KMS-11 (cell line): ENCODE data around the gene NACC1.
"Not testable (repeated sequence)": the region's sequence is repeated elsewhere in the genome, so short reads cannot be mapped to it uniquely, and the experiment has no call there.

Experiments used
- H2AFZ ChIP-seq: fragments of 200-600 bp; sonication (generic); 2 replicates; pipeline ENCODE4 v1.6.1; 2016; ENCODE audit warnings: antibody characterized with exemption, mixed run types, low read depth
- H3K27ac ChIP-seq: fragments of 200-600 bp; sonication (generic); 2 replicates; pipeline ENCODE4 v1.6.1; 2016; ENCODE audit warnings: mild to moderate bottlenecking, mixed run types
- H3K27me3 ChIP-seq: fragments of 200-600 bp; sonication (generic); 2 replicates; pipeline ENCODE4 v1.6.1; 2017; ENCODE audit warnings: mild to moderate bottlenecking, low read depth, mixed run types, moderate library complexity; ENCODE audit not compliant: insufficient read depth
- H3K36me3 ChIP-seq: fragments of 200-600 bp; sonication (generic); 2 replicates; pipeline ENCODE4 v1.6.1; 2017; ENCODE audit warnings: mild to moderate bottlenecking, mixed run types; ENCODE audit not compliant: insufficient read depth
- H3K4me1 ChIP-seq: fragments of 200-600 bp; sonication (generic); 2 replicates; pipeline ENCODE4 v1.6.1; 2016; ENCODE audit warnings: mild to moderate bottlenecking, low read depth, mixed run types; ENCODE audit not compliant: poor library complexity, severe bottlenecking
- H3K4me2 ChIP-seq: fragments of 200-600 bp; sonication (generic); 2 replicates; pipeline ENCODE4 v1.7.0; 2016; ENCODE audit warnings: mild to moderate bottlenecking, mixed run types
- H3K4me3 ChIP-seq: fragments of 200-600 bp; sonication (generic); IDR thresholded peaks from 2 replicates; pipeline ENCODE4 v1.6.1; 2017; ENCODE audit warnings: low read depth, low read length, mixed read lengths; ENCODE audit not compliant: insufficient read depth
- H3K79me2 ChIP-seq: fragments of 200-600 bp; sonication (generic); 2 replicates; pipeline ENCODE4 v1.6.1; 2016; ENCODE audit warnings: low read depth, mixed run types; ENCODE audit not compliant: insufficient read depth
- H3K9ac ChIP-seq: fragments of 200-600 bp; sonication (generic); 2 replicates; pipeline ENCODE4 v1.6.1; 2016; ENCODE audit warnings: mild to moderate bottlenecking, mixed run types
- H4K20me1 ChIP-seq: fragments of 200-600 bp; sonication (generic); 2 replicates; pipeline ENCODE4 v1.6.1; 2016; ENCODE audit warnings: mild to moderate bottlenecking, mixed run types; ENCODE audit not compliant: insufficient read depth
- TF ChIP-seq, protein P1 (sequence below): fragments of 200-600 bp; sonication (generic); conservative IDR thresholded peaks from 2 replicates; pipeline ENCODE4 v1.6.1; 2017; ENCODE audit warnings: low read depth, mild to moderate bottlenecking, antibody characterized with exemption, low read length, moderate library complexity, mixed read lengths

The NACC1 gene

DNA sequence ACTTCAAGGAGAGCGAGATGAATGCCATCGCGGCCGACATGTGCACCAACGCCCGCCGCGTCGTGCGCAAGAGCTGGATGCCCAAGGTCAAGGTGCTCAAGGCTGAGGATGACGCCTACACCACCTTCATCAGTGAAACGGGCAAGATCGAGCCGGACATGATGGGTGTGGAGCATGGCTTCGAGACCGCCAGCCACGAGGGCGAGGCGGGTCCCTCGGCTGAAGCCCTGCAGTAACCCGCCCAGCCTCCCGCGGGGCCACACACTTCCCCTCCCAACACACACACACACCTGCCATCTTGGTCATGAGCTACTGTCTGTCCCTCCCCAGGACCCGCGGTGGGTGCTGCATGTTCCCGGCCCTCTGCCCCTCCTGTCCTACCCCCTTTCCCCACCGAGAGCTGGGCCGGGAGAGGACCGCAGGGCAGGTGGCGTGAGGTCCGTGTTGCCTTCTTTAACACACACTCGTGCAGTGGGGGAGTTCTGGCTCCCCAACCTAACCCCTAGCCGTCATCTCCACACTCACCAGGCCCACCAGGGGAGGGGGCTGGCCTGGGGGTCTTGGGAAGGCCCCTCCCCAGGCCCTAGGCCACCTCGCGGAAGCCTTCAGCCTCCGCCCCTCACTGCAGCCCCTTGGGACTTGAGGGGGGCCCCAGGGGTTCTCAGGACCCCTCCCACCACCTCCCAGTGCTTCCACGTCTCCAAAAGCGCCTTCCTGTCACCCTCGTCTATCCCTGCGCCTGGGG lies 20.3 kb downstream of the NACC1 start:
- H3K4me3 ChIP-seq, result no peak overlapping the region

DNA sequence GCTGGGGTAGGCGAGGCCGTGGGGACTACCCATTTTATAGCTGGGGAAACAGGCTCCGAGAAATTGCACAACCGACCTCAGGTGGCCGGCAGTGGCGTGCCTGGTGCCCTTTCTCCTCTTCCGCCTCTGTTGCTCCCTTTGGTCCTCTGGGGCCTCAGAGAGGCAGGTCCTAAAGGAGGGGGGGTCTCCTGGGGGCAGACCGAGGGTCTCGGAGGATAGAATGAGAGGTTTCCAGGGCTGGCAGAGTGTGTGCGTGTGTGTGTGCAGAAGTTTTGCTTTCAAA lies 20.8 kb downstream of the NACC1 start:
- H3K4me2 ChIP-seq, result no peak overlapping the region
- H3K36me3 ChIP-seq, result peaks cover 5% of the 10 kb centered on the region; the same call in 1 of the 2 replicates
- no peaks in the 10 kb centered on the region for H3K27me3 ChIP-seq
- H3K79me2 ChIP-seq, result peaks cover 6% of the 10 kb centered on the region; the same call in 1 of the 2 replicates
- no peaks in the 10 kb centered on the region for H3K4me1 ChIP-seq
- no peak overlapping the region for H3K4me3 ChIP-seq
- H2AFZ ChIP-seq, result no peak overlapping the region
- TF ChIP-seq, protein P1, sequence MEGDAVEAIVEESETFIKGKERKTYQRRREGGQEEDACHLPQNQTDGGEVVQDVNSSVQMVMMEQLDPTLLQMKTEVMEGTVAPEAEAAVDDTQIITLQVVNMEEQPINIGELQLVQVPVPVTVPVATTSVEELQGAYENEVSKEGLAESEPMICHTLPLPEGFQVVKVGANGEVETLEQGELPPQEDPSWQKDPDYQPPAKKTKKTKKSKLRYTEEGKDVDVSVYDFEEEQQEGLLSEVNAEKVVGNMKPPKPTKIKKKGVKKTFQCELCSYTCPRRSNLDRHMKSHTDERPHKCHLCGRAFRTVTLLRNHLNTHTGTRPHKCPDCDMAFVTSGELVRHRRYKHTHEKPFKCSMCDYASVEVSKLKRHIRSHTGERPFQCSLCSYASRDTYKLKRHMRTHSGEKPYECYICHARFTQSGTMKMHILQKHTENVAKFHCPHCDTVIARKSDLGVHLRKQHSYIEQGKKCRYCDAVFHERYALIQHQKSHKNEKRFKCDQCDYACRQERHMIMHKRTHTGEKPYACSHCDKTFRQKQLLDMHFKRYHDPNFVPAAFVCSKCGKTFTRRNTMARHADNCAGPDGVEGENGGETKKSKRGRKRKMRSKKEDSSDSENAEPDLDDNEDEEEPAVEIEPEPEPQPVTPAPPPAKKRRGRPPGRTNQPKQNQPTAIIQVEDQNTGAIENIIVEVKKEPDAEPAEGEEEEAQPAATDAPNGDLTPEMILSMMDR, result no peak
- no peaks in the 10 kb centered on the region for H4K20me1 ChIP-seq
- H3K9ac ChIP-seq, result no peak overlapping the region
- H3K27ac ChIP-seq, result no peak overlapping the region

More for the DNA sequence above, 20.3 kb downstream of the NACC1 start:
- H3K27ac ChIP-seq, result no peak overlapping the region
- peaks cover 6% of the 10 kb centered on the region; the same call in 1 of the 2 replicates for H3K79me2 ChIP-seq
- H3K9ac ChIP-seq, result no peak overlapping the region
- H3K27me3 ChIP-seq, result no peaks in the 10 kb centered on the region
- peaks cover 5% of the 10 kb centered on the region; the same call in 1 of the 2 replicates for H3K36me3 ChIP-seq
- no peak overlapping the region for H2AFZ ChIP-seq
- no peaks in the 10 kb centered on the region for H3K4me1 ChIP-seq
- TF ChIP-seq, protein P1, result no peak
- H3K4me2 ChIP-seq, result no peak overlapping the region
- H4K20me1 ChIP-seq, result no peaks in the 10 kb centered on the region

DNA sequence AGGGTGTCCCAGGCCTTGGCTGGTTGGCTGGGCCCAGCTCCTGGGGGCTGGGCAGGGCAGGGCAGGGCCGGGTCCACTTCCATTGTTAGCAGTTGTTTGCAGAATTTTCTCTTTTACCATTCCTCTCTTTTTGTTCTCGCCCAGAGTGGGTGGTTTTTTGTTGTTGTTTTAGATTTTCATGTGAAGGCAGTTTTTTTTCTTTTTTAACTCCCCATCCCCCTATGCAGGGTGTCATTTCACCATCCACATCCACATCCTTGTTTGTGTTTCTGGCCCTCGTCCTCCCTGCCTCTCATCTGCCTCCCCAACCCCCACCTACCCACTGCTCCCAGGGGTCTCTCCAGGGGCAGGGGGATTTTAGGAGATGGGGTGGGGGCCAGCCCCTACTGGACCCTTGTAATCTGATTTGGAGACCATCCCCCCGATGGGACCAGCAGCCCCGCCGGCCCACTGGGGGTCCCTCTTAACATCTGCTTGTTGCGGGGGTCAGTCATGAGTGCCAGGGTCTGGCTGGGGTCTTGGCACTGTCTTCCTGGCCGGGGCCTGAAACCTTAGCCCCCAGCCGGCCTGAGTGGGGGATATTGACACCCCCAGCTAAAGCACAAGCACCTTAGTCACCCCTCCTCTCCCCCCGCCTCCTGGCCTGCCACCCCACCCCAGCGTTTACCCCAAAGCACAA lies 21.7 kb downstream of the NACC1 start:
- TF ChIP-seq, protein P1, result no peak
- Histone ChIP-seq H3K9ac (no peak overlapping the region), H2AFZ (no peak overlapping the region), H3K4me2 (no peak overlapping the region), H3K79me2 (peaks cover 1% of the 10 kb centered on the region; the same call in 1 of the 2 replicates), H3K27me3 (no peaks in the 10 kb centered on the region), H3K27ac (no peak overlapping the region), H3K4me1 (no peaks in the 10 kb centered on the region), H3K4me3 (no peak overlapping the region), H4K20me1 (no peaks in the 10 kb centered on the region), H3K36me3 (peaks cover 5% of the 10 kb centered on the region; the same call in 1 of the 2 replicates)

DNA sequence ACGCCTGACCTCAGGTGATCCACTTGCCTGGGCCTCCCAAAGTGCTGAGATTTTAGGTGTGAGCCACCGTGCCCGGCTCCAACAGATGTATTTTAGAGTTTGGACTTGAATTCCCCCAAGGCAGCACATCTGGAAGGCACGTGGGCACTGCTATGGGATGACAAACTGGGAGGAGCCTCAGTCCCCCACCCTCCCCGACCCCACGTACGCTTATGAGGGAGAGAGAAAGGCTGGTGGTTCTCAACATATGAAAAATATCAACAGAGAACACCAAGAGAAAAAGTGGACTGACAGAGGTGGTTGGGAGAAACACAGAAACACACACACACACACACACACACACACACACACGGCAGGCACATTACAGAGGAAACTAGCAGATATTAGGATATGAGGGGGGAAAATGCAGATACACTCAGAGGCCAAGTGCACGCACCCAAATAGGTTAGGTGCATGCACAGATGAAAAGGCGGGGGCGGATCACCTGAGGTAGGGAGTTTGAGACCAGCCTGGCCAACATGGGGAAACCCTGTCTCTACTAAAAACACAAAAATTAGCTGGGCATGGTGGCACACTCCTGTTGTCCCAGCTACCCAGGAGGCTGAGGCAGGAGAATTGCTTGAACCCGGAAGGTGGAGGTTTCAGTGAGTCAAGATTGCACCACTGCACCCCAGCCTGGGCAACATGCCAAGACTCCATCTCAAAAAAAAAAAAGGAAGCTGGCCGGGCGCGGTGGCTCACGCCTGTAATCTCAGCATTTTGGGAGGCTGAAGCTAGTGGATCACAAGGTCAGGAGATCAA lies 28.9 kb downstream of the NACC1 start:
- H3K4me2 ChIP-seq, result no peak overlapping the region
- H2AFZ ChIP-seq, result no peak overlapping the region
- TF ChIP-seq, protein P1, result no peak
- no peak overlapping the region for H3K9ac ChIP-seq
- no peak overlapping the region for H3K4me3 ChIP-seq
- H3K79me2 ChIP-seq, result no peaks in the 10 kb centered on the region
- no peaks in the 10 kb centered on the region for H3K27me3 ChIP-seq
- no peaks in the 10 kb centered on the region for H3K4me1 ChIP-seq
- H3K27ac ChIP-seq, result no peak overlapping the region
- no peaks in the 10 kb centered on the region for H4K20me1 ChIP-seq
- H3K36me3 ChIP-seq, result no peaks in the 10 kb centered on the region

DNA sequence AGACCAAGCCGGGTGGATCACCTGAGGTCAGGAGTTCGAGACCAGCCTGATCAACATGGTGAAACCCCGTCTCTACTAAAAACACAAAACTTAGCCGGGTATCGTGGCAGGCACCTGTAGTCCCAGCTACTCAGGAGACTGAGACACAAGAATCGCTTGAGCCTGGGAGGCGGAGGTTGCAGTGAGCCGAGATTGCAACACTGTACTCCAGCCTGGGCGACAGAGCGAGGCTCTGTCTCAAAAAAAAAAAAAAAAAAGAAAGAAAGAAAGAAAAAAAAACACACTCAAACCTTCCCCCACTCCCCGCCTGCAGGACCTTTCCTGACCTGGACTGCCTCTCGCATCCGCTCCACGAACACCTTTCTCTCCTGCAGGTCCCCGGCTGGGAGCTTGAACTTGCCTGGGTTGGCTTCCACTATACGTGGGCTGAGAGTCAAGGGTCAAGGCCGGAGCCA lies 31.1 kb downstream of the NACC1 start:
- Histone ChIP-seq H3K79me2 (peaks cover 12% of the 10 kb centered on the region; the same call in 1 of the 2 replicates), H3K9ac (peak overlapping the region; percentile 49; the same call in 1 of the 2 replicates), H3K4me2 (peak overlapping the region; percentile 85; the same call in 1 of the 2 replicates), H2AFZ (peak overlapping the region; percentile 88)
- H3K27me3 ChIP-seq, H3K4me1 ChIP-seq, H4K20me1 ChIP-seq, H3K4me3 ChIP-seq, H3K36me3 ChIP-seq, H3K27ac ChIP-seq: not testable (repeated sequence)
